GM19468 (cell line): ENCODE results near the gene INAVA.
"Not testable (repeated sequence)": the region's sequence is repeated elsewhere in the genome, so short reads cannot be mapped to it uniquely, and the experiment has no call there.

Source experiments
- ATAC-seq: cut with Tn5 transposase; IDR thresholded peaks from one replicate; pipeline ENCODE4 v1.9.1; 2021; ENCODE audit warnings: mild to moderate bottlenecking, moderate library complexity, moderate number of reproducible peaks; ENCODE audit not compliant: unreplicated experiment; ENCODE audit errors: extremely low read depth

The INAVA gene

GRCh38 chr1:200959411-200959921 is 64.8 kb downstream of the INAVA start:
- ATAC-seq = no peak

- no peak for ATAC-seq
These were observed 65.7 kb downstream of the INAVA start for GRCh38 chr1:200960236-200960947.

GRCh38 chr1:200960948-200961340 is 66.2 kb downstream of the INAVA start:
- ATAC-seq = no peak

- ATAC-seq = not testable (repeated sequence)
These were observed 67.5 kb downstream of the INAVA start for GRCh38 chr1:200962151-200962550.

GRCh38 chr1:200962631-200963030 is 67.9 kb downstream of the INAVA start:
- no peak for ATAC-seq

- no peak for ATAC-seq
These were observed 68.4 kb downstream of the INAVA start for GRCh38 chr1:200963076-200963475.

- not testable (repeated sequence) for ATAC-seq
These were observed 69.2 kb downstream of the INAVA start for GRCh38 chr1:200963888-200964287.
